ENCODE measurements around the gene ADGRD1.

Gene ADGRD1

GRCh38 chr12:131139363-131140068 is 185.8 kb downstream of the ADGRD1 start:
- DNase-seq: no peak

GRCh38 chr12:131140069-131140435 is 186.3 kb downstream of the ADGRD1 start:
- DNase-seq: no peak

- no peak for DNase-seq
Measured at GRCh38 chr12:131140697-131141096, 187.0 kb downstream of the ADGRD1 start.

GRCh38 chr12:131141514-131141913 is 187.8 kb downstream of the ADGRD1 start:
- DNase-seq: no peak

- DNase-seq: no peak
Measured at GRCh38 chr12:131142891-131143657, 189.4 kb downstream of the ADGRD1 start.

- no peak for DNase-seq
Measured at GRCh38 chr12:131146173-131146675, 192.5 kb downstream of the ADGRD1 start.

GRCh38 chr12:131147293-131147692 is 193.6 kb downstream of the ADGRD1 start:
- no peak for DNase-seq

GRCh38 chr12:131147894-131148293 is 194.2 kb downstream of the ADGRD1 start:
- DNase-seq: no peak

GRCh38 chr12:131151558-131152345 is 198.0 kb downstream of the ADGRD1 start:
- no peak for DNase-seq

- DNase-seq: no peak
Measured at GRCh38 chr12:131152587-131152986, 198.9 kb downstream of the ADGRD1 start.

- DNase-seq: no peak
Measured at GRCh38 chr12:131153016-131153415, 199.3 kb downstream of the ADGRD1 start.

- no peak for DNase-seq
Measured at GRCh38 chr12:131153956-131154355, 200.2 kb downstream of the ADGRD1 start.

- no peak for DNase-seq
Measured at GRCh38 chr12:131155131-131155530, 201.4 kb downstream of the ADGRD1 start.

- DNase-seq: no peak
Measured at GRCh38 chr12:131157743-131158142, 204.0 kb downstream of the ADGRD1 start.

GRCh38 chr12:131159660-131160059 is 206.0 kb downstream of the ADGRD1 start:
- no peak for DNase-seq

GRCh38 chr12:131162113-131162512 is 208.4 kb downstream of the ADGRD1 start:
- no peak for DNase-seq

GRCh38 chr12:131163189-131163738 is 209.6 kb downstream of the ADGRD1 start:
- no peak for DNase-seq

- no peak for DNase-seq
Measured at GRCh38 chr12:131164096-131164872, 210.6 kb downstream of the ADGRD1 start.

GRCh38 chr12:131166717-131167116 is 213.0 kb downstream of the ADGRD1 start:
- DNase-seq: no peak

GRCh38 chr12:131167334-131167733 is 213.6 kb downstream of the ADGRD1 start:
- DNase-seq: no peak

GRCh38 chr12:131171029-131171428 is 217.3 kb downstream of the ADGRD1 start:
- peak; percentile 23 for DNase-seq

GRCh38 chr12:131174901-131175300 is 221.2 kb downstream of the ADGRD1 start:
- DNase-seq: no peak
